Measurements from ENCODE around the gene LGSN. TPM values are rescaled to one million over a fixed set of nuclear protein-coding genes. Genes with fewer than 3 reads are reported as not detected.
"Not testable (repeated sequence)": the region's sequence is repeated elsewhere in the genome, so short reads cannot be mapped to it uniquely, and the experiment has no call there.

LGSN gene
- total RNA-seq (not detected), polyA plus RNA-seq (not detected)

- Histone ChIP-seq H3K4me3 (ENCODE audit: low read depth, low read length) (no peak within 1 kb of the TSS), H3K27ac (ENCODE audit: low read depth) (no peak within 1 kb of the TSS), H3K4me1 (ENCODE audit: insufficient read depth) (no peaks in the 10 kb centered on the region), H3K36me3 (ENCODE audit: insufficient read depth) (no peaks in the 10 kb centered on the region)
- DNase-seq (ENCODE audit: extremely low spot score): no peak
- WGBS: 75% methylated on average over 4 of the region's 4 CpGs
Measured at GRCh38 chr6:63319939-63320338, at the start of gene LGSN. TSS of gene LGSN (minus strand) at chr6:63319983. CDS start at chr6:63319943, 40 bp downstream.

GRCh38 chr6:63368347-63368746, 48.6 kb upstream of the LGSN start:
- Histone ChIP-seq H3K4me1 (ENCODE audit: insufficient read depth) (no peaks in the 10 kb centered on the region), H3K27ac (ENCODE audit: low read depth) (no peak overlapping the region), H3K4me3 (ENCODE audit: low read depth, low read length) (no peak overlapping the region), H3K36me3 (ENCODE audit: insufficient read depth) (no peaks in the 10 kb centered on the region)
- no peak for DNase-seq (ENCODE audit: extremely low spot score)
- WGBS: 64% methylated on average over 7 of the region's 7 CpGs

- not testable (repeated sequence) for DNase-seq (ENCODE audit: extremely low spot score); H3K36me3 ChIP-seq (ENCODE audit: insufficient read depth); H3K4me3 ChIP-seq (ENCODE audit: low read depth, low read length); H3K27ac ChIP-seq (ENCODE audit: low read depth); H3K4me1 ChIP-seq (ENCODE audit: insufficient read depth)
- 84% methylated on average over 10 of the region's 10 CpGs for WGBS
Measured at GRCh38 chr6:63362500-63363120, 42.8 kb upstream of the LGSN start.

- WGBS: 94% methylated on average over 3 of the region's 3 CpGs
- H3K36me3 ChIP-seq (ENCODE audit: insufficient read depth): not testable (repeated sequence)
Measured at GRCh38 chr6:63357384-63357783, 37.6 kb upstream of the LGSN start.

GRCh38 chr6:63355632-63356031, 35.8 kb upstream of the LGSN start:
- no peaks in the 10 kb centered on the region for H3K4me1 ChIP-seq (ENCODE audit: insufficient read depth)
- DNase-seq (ENCODE audit: extremely low spot score): no peak
- no peak overlapping the region for H3K4me3 ChIP-seq (ENCODE audit: low read depth, low read length)
- 91% methylated on average over 4 of the region's 4 CpGs for WGBS
- H3K27ac ChIP-seq (ENCODE audit: low read depth): no peak overlapping the region
- no peaks in the 10 kb centered on the region for H3K36me3 ChIP-seq (ENCODE audit: insufficient read depth)

More at GRCh38 chr6:63357384-63357783, 37.6 kb upstream of the LGSN start:
- not testable (repeated sequence) for H3K4me3 ChIP-seq (ENCODE audit: low read depth, low read length); DNase-seq (ENCODE audit: extremely low spot score); H3K27ac ChIP-seq (ENCODE audit: low read depth); H3K4me1 ChIP-seq (ENCODE audit: insufficient read depth)

- H3K27ac ChIP-seq (ENCODE audit: low read depth): no peak overlapping the region
- WGBS: 84% methylated on average over 1 of the region's 1 CpG
Measured at GRCh38 chr6:63353286-63353630, 33.5 kb upstream of the LGSN start.

GRCh38 chr6:63352544-63353285, 32.9 kb upstream of the LGSN start:
- no peak for DNase-seq (ENCODE audit: extremely low spot score)
- 47% methylated on average over 7 of the region's 7 CpGs for WGBS
- no peaks in the 10 kb centered on the region for H3K36me3 ChIP-seq (ENCODE audit: insufficient read depth)
- H3K4me3 ChIP-seq (ENCODE audit: low read depth, low read length): no peak overlapping the region
- no peak overlapping the region for H3K27ac ChIP-seq (ENCODE audit: low read depth)
- H3K4me1 ChIP-seq (ENCODE audit: insufficient read depth): no peaks in the 10 kb centered on the region

More at GRCh38 chr6:63353286-63353630, 33.5 kb upstream of the LGSN start:
- Histone ChIP-seq H3K4me1 (ENCODE audit: insufficient read depth) (no peaks in the 10 kb centered on the region), H3K36me3 (ENCODE audit: insufficient read depth) (no peaks in the 10 kb centered on the region), H3K4me3 (ENCODE audit: low read depth, low read length) (no peak overlapping the region)
- no peak for DNase-seq (ENCODE audit: extremely low spot score)

GRCh38 chr6:63352069-63352543, 32.3 kb upstream of the LGSN start:
- DNase-seq (ENCODE audit: extremely low spot score): no peak
- no peaks in the 10 kb centered on the region for H3K36me3 ChIP-seq (ENCODE audit: insufficient read depth)

GRCh38 chr6:63349401-63349800, 29.6 kb upstream of the LGSN start:
- no peak for DNase-seq (ENCODE audit: extremely low spot score)
- Histone ChIP-seq H3K4me1 (ENCODE audit: insufficient read depth) (no peaks in the 10 kb centered on the region), H3K27ac (ENCODE audit: low read depth) (no peak overlapping the region), H3K36me3 (ENCODE audit: insufficient read depth) (no peaks in the 10 kb centered on the region), H3K4me3 (ENCODE audit: low read depth, low read length) (no peak overlapping the region)
- 39% methylated on average over 3 of the region's 3 CpGs for WGBS

More at GRCh38 chr6:63352069-63352543, 32.3 kb upstream of the LGSN start:
- 71% methylated on average over 4 of the region's 4 CpGs for WGBS
- no peak overlapping the region for H3K4me3 ChIP-seq (ENCODE audit: low read depth, low read length)
- no peaks in the 10 kb centered on the region for H3K4me1 ChIP-seq (ENCODE audit: insufficient read depth)
- H3K27ac ChIP-seq (ENCODE audit: low read depth): no peak overlapping the region

GRCh38 chr6:63348836-63349235, 29.1 kb upstream of the LGSN start:
- DNase-seq (ENCODE audit: extremely low spot score): no peak
- WGBS: 55% methylated on average over 3 of the region's 3 CpGs
- Histone ChIP-seq H3K27ac (ENCODE audit: low read depth) (no peak overlapping the region), H3K4me1 (ENCODE audit: insufficient read depth) (no peaks in the 10 kb centered on the region), H3K36me3 (ENCODE audit: insufficient read depth) (no peaks in the 10 kb centered on the region), H3K4me3 (ENCODE audit: low read depth, low read length) (no peak overlapping the region)

- Histone ChIP-seq H3K36me3 (ENCODE audit: insufficient read depth) (no peaks in the 10 kb centered on the region), H3K27ac (ENCODE audit: low read depth) (no peak overlapping the region), H3K4me3 (ENCODE audit: low read depth, low read length) (no peak overlapping the region), H3K4me1 (ENCODE audit: insufficient read depth) (no peaks in the 10 kb centered on the region)
- 67% methylated on average over 2 of the region's 2 CpGs for WGBS
- DNase-seq (ENCODE audit: extremely low spot score): no peak
Measured at GRCh38 chr6:63347599-63347998, 27.8 kb upstream of the LGSN start.

GRCh38 chr6:63346217-63346835, 26.5 kb upstream of the LGSN start:
- 86% methylated on average over 7 of the region's 7 CpGs for WGBS
- Histone ChIP-seq H3K4me1 (ENCODE audit: insufficient read depth) (no peaks in the 10 kb centered on the region), H3K4me3 (ENCODE audit: low read depth, low read length) (no peak overlapping the region), H3K36me3 (ENCODE audit: insufficient read depth) (no peaks in the 10 kb centered on the region), H3K27ac (ENCODE audit: low read depth) (no peak overlapping the region)
- no peak for DNase-seq (ENCODE audit: extremely low spot score)

- H3K27ac ChIP-seq (ENCODE audit: low read depth): no peak overlapping the region
- no peak overlapping the region for H3K4me3 ChIP-seq (ENCODE audit: low read depth, low read length)
- H3K36me3 ChIP-seq (ENCODE audit: insufficient read depth): no peaks in the 10 kb centered on the region
- no peak for DNase-seq (ENCODE audit: extremely low spot score)
- H3K4me1 ChIP-seq (ENCODE audit: insufficient read depth): no peaks in the 10 kb centered on the region
Measured at GRCh38 chr6:63340351-63340750, 20.6 kb upstream of the LGSN start.

- not testable (repeated sequence) for H3K4me3 ChIP-seq (ENCODE audit: low read depth, low read length); H3K4me1 ChIP-seq (ENCODE audit: insufficient read depth); H3K27ac ChIP-seq (ENCODE audit: low read depth); DNase-seq (ENCODE audit: extremely low spot score); H3K36me3 ChIP-seq (ENCODE audit: insufficient read depth)
- WGBS: 77% methylated on average over 2 of the region's 2 CpGs
Measured at GRCh38 chr6:63334652-63335051, 14.9 kb upstream of the LGSN start.

Measured in urinary bladder (tissue), 4 donors.